Tibial artery (tissue), 4 donors: Measurements from ENCODE around the gene ZRANB1.

Experiments used
- DNase-seq, 2 donors: peaks; one replicate each; pipeline ENCODE4 v3.0.0-alpha.2; 2019
- H3K27ac ChIP-seq, 2 donors: fragments of 200-600 bp; sonication (generic) in 1 of 2; 1 replicate in 1 of 2; 2 replicates in 1 of 2; pipeline ENCODE4 v1.5.1; 2018 to 2019; ENCODE audit warnings: mild to moderate bottlenecking in 1 of 2
- H3K27me3 ChIP-seq, 2 donors: fragments of 200-600 bp; sonication (generic) in 1 of 2; one replicate each; pipeline versions ENCODE4 v1.5.1 to v1.6.0; 2016 to 2019
- H3K36me3 ChIP-seq, 3 donors: fragments of 200-600 bp; sonication (generic) in 2 of 3; one replicate each; pipeline ENCODE4 v1.5.1; 2016 to 2019; ENCODE audit warnings: mild to moderate bottlenecking in 2 of 3
- H3K4me1 ChIP-seq, 4 donors: fragments of 200-600 bp; sonication (generic) in 2 of 4; 1 replicate in 3 of 4; 2 replicates in 1 of 4; pipeline ENCODE4 v1.5.1; 2016 to 2019
- H3K4me3 ChIP-seq, 2 donors: fragments of 200-600 bp; sonication (generic) in 1 of 2; 1 replicate in 1 of 2; 2 replicates in 1 of 2; pipeline ENCODE4 v1.5.1; 2018 to 2019; ENCODE audit warnings: mild to moderate bottlenecking in 2 of 2
- H3K9me3 ChIP-seq, 3 donors: fragments of 200-600 bp; sonication (generic) in 1 of 3; one replicate each; pipeline ENCODE4 v1.5.1; 2016 to 2019
- intact Hi-C: fragments of 100-400 bp; cut with DNase I; formaldehyde crosslinking; loops from one replicate; pipeline ENCODE4 v1.15.0; 2023; ENCODE audit warnings: low total_unique reads
- TF ChIP-seq, protein P1 (sequence below), 2 experiments: fragments of 200-600 bp in 1 of 2; fragments of 450-650 bp in 1 of 2; IDR thresholded peaks; one replicate each; pipeline ENCODE4 v1.5.1; 2017 to 2019; ENCODE audit warnings: antibody characterized with exemption in 2 of 2, mild to moderate bottlenecking in 1 of 2, moderate library complexity in 1 of 2

Gene ZRANB1

GRCh38 chr10:124997771-124998623 is 56.1 kb downstream of the ZRANB1 start:
- peak; percentile 22 to 76 for DNase-seq
- intact Hi-C loops = loop anchor here (10.0 kb wide), 2 partner anchors 347 to 717 kb away; partner anchors contain the start of gene EDRF1

GRCh38 chr10:124998624-124999291 is 56.8 kb downstream of the ZRANB1 start:
- intact Hi-C loops = loop anchor here (10.0 kb wide), 2 partner anchors 346 to 716 kb away; partner anchors contain the start of gene EDRF1

More at GRCh38 chr10:124997771-124998623, 56.1 kb downstream of the ZRANB1 start:
- no peak overlapping the region for H3K4me3 ChIP-seq
- peak overlapping the region; percentile 95 for H3K27ac ChIP-seq
- H3K27me3 ChIP-seq = no peaks in the 10 kb centered on the region
- TF ChIP-seq, protein P1, sequence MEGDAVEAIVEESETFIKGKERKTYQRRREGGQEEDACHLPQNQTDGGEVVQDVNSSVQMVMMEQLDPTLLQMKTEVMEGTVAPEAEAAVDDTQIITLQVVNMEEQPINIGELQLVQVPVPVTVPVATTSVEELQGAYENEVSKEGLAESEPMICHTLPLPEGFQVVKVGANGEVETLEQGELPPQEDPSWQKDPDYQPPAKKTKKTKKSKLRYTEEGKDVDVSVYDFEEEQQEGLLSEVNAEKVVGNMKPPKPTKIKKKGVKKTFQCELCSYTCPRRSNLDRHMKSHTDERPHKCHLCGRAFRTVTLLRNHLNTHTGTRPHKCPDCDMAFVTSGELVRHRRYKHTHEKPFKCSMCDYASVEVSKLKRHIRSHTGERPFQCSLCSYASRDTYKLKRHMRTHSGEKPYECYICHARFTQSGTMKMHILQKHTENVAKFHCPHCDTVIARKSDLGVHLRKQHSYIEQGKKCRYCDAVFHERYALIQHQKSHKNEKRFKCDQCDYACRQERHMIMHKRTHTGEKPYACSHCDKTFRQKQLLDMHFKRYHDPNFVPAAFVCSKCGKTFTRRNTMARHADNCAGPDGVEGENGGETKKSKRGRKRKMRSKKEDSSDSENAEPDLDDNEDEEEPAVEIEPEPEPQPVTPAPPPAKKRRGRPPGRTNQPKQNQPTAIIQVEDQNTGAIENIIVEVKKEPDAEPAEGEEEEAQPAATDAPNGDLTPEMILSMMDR (IDR thresholded peaks at IDR 0.05) = no peak
- H3K4me1 ChIP-seq = peaks cover 0 to 65% (median 57%) of the 10 kb centered on the region in 4 donors
- no peaks in the 10 kb centered on the region for H3K9me3 ChIP-seq
- peaks cover 44 to 65% (median 55%) of the 10 kb centered on the region in 3 donors for H3K36me3 ChIP-seq

GRCh38 chr10:124999433-125000365 is 57.8 kb downstream of the ZRANB1 start:
- peak; percentile 80 to 93 for DNase-seq
- Histone ChIP-seq H3K4me1 (peaks cover 0 to 75% (median 62%) of the 10 kb centered on the region in 4 donors), H3K27ac (peak overlapping the region; percentile 95), H3K27me3 (no peaks in the 10 kb centered on the region), H3K4me3 (peak overlapping the region; percentile 45 to 49), H3K9me3 (no peaks in the 10 kb centered on the region), H3K36me3 (peaks cover 27 to 56% (median 43%) of the 10 kb centered on the region in 3 donors)
- TF ChIP-seq, protein P1 (IDR thresholded peaks at IDR 0.05) = no peak
- intact Hi-C loops = loop anchor here (5.0 to 10.0 kb wide), 4 partner anchors 63 to 715 kb away; partner anchors contain the start of gene EDRF1

More at GRCh38 chr10:124998624-124999291, 56.8 kb downstream of the ZRANB1 start:
- Histone ChIP-seq H3K4me3 (no peak overlapping the region), H3K4me1 (peaks cover 0 to 72% (median 60%) of the 10 kb centered on the region in 4 donors), H3K27me3 (no peaks in the 10 kb centered on the region), H3K36me3 (peaks cover 36 to 65% (median 52%) of the 10 kb centered on the region in 3 donors), H3K9me3 (no peaks in the 10 kb centered on the region), H3K27ac (peak overlapping the region; percentile 95)
- TF ChIP-seq, protein P1 (IDR thresholded peaks at IDR 0.05) = no peak
- peak; percentile 16 to 78 for DNase-seq

DNA sequence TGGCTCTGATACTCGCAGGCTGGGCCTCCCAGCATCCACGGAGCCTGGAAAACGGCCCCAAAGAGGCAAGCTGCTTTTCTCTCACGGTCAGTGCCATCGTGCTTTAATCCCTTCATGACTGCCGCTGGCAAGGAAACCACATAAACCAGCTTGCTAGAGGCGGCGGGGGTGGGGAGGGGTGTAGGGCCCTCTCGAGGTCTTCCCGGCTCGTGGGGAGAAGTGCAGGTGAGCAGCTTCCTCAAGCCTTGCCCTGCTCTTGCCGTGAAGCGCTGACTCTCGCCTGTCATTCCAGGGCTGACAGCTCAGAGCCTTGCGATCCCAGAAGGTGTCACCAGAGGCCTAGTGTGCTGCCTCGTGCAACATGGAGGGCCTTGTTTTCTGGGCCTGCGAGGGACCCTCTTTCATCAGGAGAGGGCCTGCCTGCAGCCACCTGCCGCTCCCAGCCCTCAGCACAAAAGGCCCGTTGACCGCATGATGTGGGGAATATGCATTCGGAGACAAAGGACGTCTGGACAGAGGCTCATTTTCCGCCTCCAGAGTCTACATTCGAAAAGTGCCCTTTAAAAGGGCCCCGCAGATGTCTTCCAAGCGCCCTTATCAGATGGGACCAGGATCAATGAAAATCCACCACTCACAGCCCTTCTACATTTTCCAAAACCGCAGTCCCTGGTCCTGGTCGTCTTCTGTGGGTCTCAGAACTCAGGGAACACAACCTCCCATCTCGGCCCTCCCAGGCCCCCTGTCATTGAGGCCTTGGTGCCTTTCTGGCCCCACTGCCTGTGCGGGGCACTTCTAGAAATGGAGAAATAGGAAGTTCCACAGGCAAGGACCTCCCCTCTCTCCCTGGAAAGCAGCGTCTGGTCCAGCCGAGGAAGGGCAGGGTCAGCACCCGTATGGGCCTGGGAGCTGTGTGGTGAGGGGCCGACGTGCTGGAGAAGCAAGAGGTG is 58.7 kb downstream of the ZRANB1 start:
- intact Hi-C loops = loop anchor here (5.0 to 10.0 kb wide), 2 partner anchors 62 to 154 kb away; no protein-coding TSS in a partner anchor
- peaks cover 24 to 56% (median 36%) of the 10 kb centered on the region in 3 donors for H3K36me3 ChIP-seq
- DNase-seq = peak; percentile 41 to 81
- no peaks in the 10 kb centered on the region for H3K27me3 ChIP-seq
- no peaks in the 10 kb centered on the region for H3K9me3 ChIP-seq
- H3K4me1 ChIP-seq = peaks cover 0 to 78% (median 65%) of the 10 kb centered on the region in 4 donors
- TF ChIP-seq, protein P1 (IDR thresholded peaks at IDR 0.05) = peak; percentile 16 to 22
- peak overlapping the region; percentile 95 for H3K27ac ChIP-seq
- peak overlapping the region; percentile 45 to 49 for H3K4me3 ChIP-seq
